Measurements from ENCODE around the gene DBT.
"Not testable (repeated sequence)": the region's sequence is repeated elsewhere in the genome, so short reads cannot be mapped to it uniquely, and the experiment has no call there.

The DBT gene

DNA sequence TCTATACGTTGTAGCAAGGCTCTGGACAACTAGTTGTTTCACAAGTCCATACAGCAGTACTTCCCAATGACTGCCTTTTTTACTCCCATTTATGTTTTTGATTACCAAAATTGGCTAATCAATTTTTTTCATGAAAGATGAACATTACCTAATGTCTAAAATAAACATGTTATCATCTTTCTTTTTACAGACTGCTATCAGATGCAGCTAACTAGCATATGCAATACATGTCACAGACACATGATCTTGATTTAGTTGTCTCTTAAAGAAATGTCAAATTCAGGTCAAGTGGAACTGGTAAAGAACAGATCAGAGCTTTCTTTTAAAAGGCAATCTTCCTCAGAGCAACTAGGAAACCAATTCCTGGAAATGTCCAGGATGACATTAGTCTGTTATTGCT, 630 bp upstream of the DBT start:
- no peak for TF ChIP-seq ZFX (IDR thresholded peaks at IDR 0.05; ENCODE audit: borderline replicate concordance)
- TF ChIP-seq, protein P1, sequence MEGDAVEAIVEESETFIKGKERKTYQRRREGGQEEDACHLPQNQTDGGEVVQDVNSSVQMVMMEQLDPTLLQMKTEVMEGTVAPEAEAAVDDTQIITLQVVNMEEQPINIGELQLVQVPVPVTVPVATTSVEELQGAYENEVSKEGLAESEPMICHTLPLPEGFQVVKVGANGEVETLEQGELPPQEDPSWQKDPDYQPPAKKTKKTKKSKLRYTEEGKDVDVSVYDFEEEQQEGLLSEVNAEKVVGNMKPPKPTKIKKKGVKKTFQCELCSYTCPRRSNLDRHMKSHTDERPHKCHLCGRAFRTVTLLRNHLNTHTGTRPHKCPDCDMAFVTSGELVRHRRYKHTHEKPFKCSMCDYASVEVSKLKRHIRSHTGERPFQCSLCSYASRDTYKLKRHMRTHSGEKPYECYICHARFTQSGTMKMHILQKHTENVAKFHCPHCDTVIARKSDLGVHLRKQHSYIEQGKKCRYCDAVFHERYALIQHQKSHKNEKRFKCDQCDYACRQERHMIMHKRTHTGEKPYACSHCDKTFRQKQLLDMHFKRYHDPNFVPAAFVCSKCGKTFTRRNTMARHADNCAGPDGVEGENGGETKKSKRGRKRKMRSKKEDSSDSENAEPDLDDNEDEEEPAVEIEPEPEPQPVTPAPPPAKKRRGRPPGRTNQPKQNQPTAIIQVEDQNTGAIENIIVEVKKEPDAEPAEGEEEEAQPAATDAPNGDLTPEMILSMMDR (IDR thresholded peaks at IDR 0.05), result no peak
- peak overlapping the region; percentile 64 for H3K27ac ChIP-seq

DNA sequence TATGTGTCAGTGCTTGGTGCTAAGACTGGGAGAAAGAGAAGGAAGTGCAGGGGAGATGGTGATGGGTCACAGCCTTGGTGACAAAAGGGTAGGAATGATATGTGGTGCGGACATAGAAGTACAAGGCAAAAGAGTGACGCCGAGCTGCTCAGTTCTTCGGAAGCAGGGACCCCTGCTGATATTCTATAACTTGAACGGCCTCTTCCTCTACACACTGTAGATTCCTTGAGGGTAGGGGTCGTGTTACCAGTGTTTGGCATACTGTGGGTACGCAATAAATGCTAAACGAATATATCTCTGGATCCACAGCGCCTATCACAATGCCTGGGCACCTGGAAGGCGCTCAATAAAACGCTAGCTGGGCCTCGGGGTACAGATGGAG, 488 bp downstream of the DBT start:
- TF ChIP-seq ZFX (IDR thresholded peaks at IDR 0.05; ENCODE audit: borderline replicate concordance), result no peak
- TF ChIP-seq, protein P1 (IDR thresholded peaks at IDR 0.05), result no peak
- H3K27ac ChIP-seq, result peak overlapping the region; percentile 64

DNA sequence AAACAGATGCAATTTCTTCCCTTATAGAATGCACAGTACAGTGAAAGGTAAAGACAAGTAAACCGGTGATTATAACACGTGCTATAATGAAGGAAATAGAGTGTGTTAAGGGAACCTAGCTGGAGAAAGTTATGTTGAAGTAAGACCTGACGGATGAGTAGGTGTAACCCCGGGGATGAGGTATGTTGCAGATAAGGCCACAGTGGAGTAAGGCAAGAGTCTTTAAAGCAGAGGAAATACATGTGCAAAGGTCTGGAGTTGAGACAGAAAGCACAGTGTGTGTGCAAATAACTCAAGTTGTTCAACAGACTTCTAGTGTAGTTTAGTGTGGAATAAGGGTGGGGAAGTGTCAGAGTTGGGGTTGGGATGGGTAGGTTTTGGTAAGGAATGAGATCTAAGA, 2.9 kb downstream of the DBT start:
- TF ChIP-seq, protein P1 (IDR thresholded peaks at IDR 0.05), result no peak
- TF ChIP-seq ZFX (IDR thresholded peaks at IDR 0.05; ENCODE audit: borderline replicate concordance), result no peak

DNA sequence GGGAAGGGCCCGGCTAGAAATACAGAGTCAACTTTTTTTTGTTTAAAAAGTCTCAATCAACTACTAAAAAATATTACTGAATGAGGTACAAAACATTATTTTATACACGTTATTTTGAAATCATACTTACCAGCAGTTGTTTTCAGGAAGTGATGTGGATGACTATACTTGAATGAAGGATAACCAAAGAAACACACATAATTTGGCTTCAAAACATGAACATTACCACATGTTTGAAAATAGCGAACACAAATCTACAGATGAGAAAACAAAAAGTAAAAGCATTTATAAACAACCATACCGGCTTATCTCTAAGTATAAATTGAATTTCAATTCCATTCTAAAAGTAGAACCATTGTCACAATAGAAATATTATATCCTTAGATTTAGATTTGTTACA, 9.0 kb downstream of the DBT start:
- H3K27ac ChIP-seq, result no peak overlapping the region
- TF ChIP-seq, protein P1 (IDR thresholded peaks at IDR 0.05), result no peak
- TF ChIP-seq ZFX (IDR thresholded peaks at IDR 0.05; ENCODE audit: borderline replicate concordance), result no peak

More for the DNA sequence above, 2.9 kb downstream of the DBT start:
- no peak overlapping the region for H3K27ac ChIP-seq

DNA sequence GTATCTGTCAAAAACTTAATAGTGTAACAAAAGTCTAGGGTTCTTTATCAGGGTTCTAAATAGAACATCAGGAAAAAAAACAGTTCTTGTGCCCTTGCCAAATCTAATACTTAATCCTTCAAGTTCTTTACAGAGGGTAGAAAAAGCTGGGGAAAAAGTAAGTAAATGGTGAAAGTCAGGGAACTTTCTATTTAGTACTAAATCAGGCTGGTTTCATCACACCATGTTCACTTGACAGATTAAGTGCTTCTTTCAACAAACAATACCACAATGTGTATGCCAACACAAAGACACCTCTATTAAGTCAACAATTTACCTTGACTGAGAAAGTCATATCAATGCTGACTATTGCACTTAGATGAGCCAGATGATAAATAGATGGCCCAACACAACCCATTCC, 9.7 kb downstream of the DBT start:
- H3K27ac ChIP-seq, result no peak overlapping the region
- TF ChIP-seq, protein P1 (IDR thresholded peaks at IDR 0.05), result no peak
- TF ChIP-seq ZFX (IDR thresholded peaks at IDR 0.05; ENCODE audit: borderline replicate concordance), result no peak

DNA sequence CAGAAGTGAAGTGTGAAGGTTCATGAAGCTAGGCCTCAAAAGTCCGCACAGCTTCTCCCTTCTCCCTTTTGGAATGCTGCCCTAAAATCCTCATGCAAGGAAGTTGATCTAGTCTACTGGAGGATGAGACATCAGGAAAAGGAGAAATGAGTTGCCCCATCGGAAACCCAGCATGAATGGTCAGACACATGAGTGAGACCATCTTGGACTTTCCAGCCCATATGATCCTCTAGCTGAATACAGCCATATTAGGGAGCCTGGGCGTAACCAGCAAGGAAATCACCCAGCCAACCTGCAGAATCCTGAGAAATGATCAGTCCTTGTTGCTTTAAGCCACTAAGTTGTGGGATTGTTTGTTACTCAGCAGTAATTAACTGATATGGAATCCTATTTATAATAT, 12.5 kb downstream of the DBT start:
- no peak overlapping the region for H3K27ac ChIP-seq
- TF ChIP-seq, protein P1 (IDR thresholded peaks at IDR 0.05), result no peak
- TF ChIP-seq ZFX (IDR thresholded peaks at IDR 0.05; ENCODE audit: borderline replicate concordance), result no peak

DNA sequence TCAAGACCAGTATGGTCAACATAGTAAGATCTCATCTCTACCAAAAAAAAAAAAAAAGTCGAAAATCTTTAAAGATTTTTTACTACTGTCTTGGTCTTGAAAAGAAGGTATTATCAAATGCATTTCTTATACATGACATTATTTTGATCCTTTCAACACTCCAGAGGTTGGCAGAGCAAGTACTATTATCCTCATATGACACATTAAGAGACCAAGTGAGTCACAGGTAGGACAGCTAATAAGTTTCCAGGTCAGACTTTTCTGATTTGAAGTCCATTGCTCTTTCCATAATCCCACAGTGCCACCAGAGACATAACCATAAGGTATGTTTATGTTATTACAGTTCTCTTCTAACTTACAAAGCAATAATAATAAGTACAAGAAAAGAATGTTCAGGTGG, 15.2 kb downstream of the DBT start:
- no peak overlapping the region for H3K27ac ChIP-seq
- TF ChIP-seq, protein P1 (IDR thresholded peaks at IDR 0.05), result no peak
- TF ChIP-seq ZFX (IDR thresholded peaks at IDR 0.05; ENCODE audit: borderline replicate concordance), result no peak

DNA sequence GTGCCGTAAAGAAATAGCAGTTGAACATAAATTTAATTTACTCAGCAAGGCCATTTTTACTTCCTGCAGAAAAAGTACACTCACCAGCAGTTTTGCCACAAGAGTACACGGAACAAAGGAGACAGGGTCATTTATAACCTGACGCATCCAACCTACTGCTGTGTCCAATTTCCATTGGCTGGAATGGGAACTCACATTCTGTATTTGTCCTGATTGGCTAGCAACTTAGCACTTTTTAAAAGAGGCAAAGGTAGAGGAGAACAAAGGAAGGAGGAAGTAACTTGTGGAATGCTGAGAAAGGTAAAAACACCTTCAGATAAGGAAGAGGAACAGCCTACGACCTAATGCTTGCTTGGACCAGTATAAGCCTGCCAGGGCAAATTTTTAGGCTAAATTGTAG, 16.1 kb downstream of the DBT start:
- H3K27ac ChIP-seq, result not testable (repeated sequence)

All from 22Rv1 (cell line).